Heart right ventricle (tissue), 16 donors: ENCODE results near the gene C21orf91. TPM values are rescaled to one million over a fixed set of nuclear protein-coding genes. Genes with fewer than 3 reads are reported as not detected.

ENCODE experiments used
- ATAC-seq, 8 donors: fragments of 200-7000 bp; cut with Tn5 transposase; one replicate each; pipeline ENCODE4 v1.9.1; 2020; ENCODE audit warnings: mild to moderate bottlenecking in 8 of 8, moderate library complexity in 8 of 8, moderate number of reproducible peaks in 1 of 8
- DNase-seq, 2 donors: peaks; one replicate each; pipeline ENCODE4 v3.0.0-alpha.2; 2020
- H3K27ac ChIP-seq, 10 donors: fragments of 200-600 bp; sonication (generic) in 2 of 10; one replicate each; pipeline versions ENCODE4 v1.5.0 to v1.8.0; 2020 to 2022; ENCODE audit warnings: mild to moderate bottlenecking in 3 of 10
- H3K27me3 ChIP-seq, 7 donors: fragments of 200-600 bp; one replicate each; pipeline ENCODE4 v1.8.0; 2021 to 2022; ENCODE audit warnings: mild to moderate bottlenecking in 2 of 7
- H3K36me3 ChIP-seq, 9 donors: fragments of 200-600 bp; sonication (generic) in 1 of 9; one replicate each; pipeline versions ENCODE4 v1.5.0 to v1.8.0; 2020 to 2022; ENCODE audit warnings: mild to moderate bottlenecking in 2 of 9
- H3K4me1 ChIP-seq, 9 donors: fragments of 200-600 bp; sonication (generic) in 1 of 9; one replicate each; pipeline versions ENCODE4 v1.5.0 to v1.8.0; 2020 to 2022; ENCODE audit warnings: mild to moderate bottlenecking in 4 of 9
- H3K4me3 ChIP-seq, 10 donors: fragments of 200-600 bp; sonication (generic) in 2 of 10; one replicate each; pipeline versions ENCODE4 v1.5.0 to v1.8.0; 2020 to 2022; ENCODE audit warnings: mild to moderate bottlenecking in 7 of 10, moderate library complexity in 2 of 10
- H3K9me3 ChIP-seq, 11 donors: fragments of 200-600 bp in 10 of 11; sonication (generic) in 2 of 11; one replicate each; pipeline versions ENCODE4 v1.5.0 to v1.8.0; 2013 to 2022; ENCODE audit warnings: mild to moderate bottlenecking in 2 of 11, control low read depth in 1 of 11, moderate library complexity in 1 of 11
- CTCF ChIP-seq, 9 donors: fragments of 200-600 bp; sonication (generic) in 2 of 9; IDR thresholded peaks; one replicate each; pipeline versions ENCODE4 v1.5.0 to v1.8.0; 2021 to 2022; ENCODE audit warnings: antibody characterized with exemption in 9 of 9, mild to moderate bottlenecking in 5 of 9, moderate library complexity in 1 of 9
- WGBS, 2 donors: extraction: QIAGEN DNeasy Blood & Tissue Kit; methylation state at CpG; one replicate each; pipeline ENCODE4 v1.1.7; 2013; ENCODE audit warnings: inconsistent platforms in 1 of 2; 5-methylcytosine and 5-hydroxymethylcytosine counted together
- intact Hi-C, 10 donors: fragments of 100-400 bp; cut with DNase I; formaldehyde crosslinking; loops; one replicate each; pipeline versions ENCODE4 v1.11.1 to v1.14.2; 2022
- polyA plus RNA-seq, 2 donors: library from polyadenylated mRNA; stranded (reverse); fragments of 200-250 nt; gene quantifications; one replicate each; pipeline ENCODE4 v1.2.3, GENCODE V29; 2013
- total RNA-seq, 10 donors: library from RNA; stranded (reverse); fragmentation: NEBNext Ultra II Directional in 3 of 10; extraction: Animal tissue kit (Norgen Biotek cat#: 25700) in 3 of 10; gene quantifications; one replicate each; pipeline versions ENCODE4 v1.2.1 to v1.2.4, GENCODE V29; 2021 to 2023
- donor health status: Arrhythmogenic right ventricular cardiomyopathy.
- donor health status: ischemic (EF 13 %, LVEDD 7.1; RV severe dilation, severe dysfunction).
- donor health status: healthy with polysubstance abuse.
- donor health status: DM: no; HTN: yes; CAD: no.
- donor health status: DM: no; HTN: no; CAD: no.
- donor health status: ischemic (EF 25% LVEDD 6.9; RV normal size, moderate dysfunction).
- donor health status: ischemic (EF 25% LVEDD 5.7; RV mildly dilated, moderate dysfunction).
- donor health status: healthy.
- donor health status: DM: yes; HTN: yes; CAD: no.
- donor health status: Ischemic cardiomyopathy.
- donor health status: ischemic (EF 35%, LVEDD 5.7; RV mildly dilated, moderate dysfunction).
- donor health status: nonischemic (EF 11% LVEDD 7.7; RV severe dilation, severe dysfunction).
- donor health status: DM: yes; HTN: yes; CAD: no.
- donor health status: PGD.
- donor health status: ischemic (EF 29% LVEDD 5.4; RV normal size, mild dysfunction).
- donor health status: nonischemic (EF 23%, LVEDD 6.1; RV moderate dilation, normal function).

Gene C21orf91
- total and polyA plus RNA-seq, 12 donors = 2.3 to 18.9 (median 10.6) TPM

DNA sequence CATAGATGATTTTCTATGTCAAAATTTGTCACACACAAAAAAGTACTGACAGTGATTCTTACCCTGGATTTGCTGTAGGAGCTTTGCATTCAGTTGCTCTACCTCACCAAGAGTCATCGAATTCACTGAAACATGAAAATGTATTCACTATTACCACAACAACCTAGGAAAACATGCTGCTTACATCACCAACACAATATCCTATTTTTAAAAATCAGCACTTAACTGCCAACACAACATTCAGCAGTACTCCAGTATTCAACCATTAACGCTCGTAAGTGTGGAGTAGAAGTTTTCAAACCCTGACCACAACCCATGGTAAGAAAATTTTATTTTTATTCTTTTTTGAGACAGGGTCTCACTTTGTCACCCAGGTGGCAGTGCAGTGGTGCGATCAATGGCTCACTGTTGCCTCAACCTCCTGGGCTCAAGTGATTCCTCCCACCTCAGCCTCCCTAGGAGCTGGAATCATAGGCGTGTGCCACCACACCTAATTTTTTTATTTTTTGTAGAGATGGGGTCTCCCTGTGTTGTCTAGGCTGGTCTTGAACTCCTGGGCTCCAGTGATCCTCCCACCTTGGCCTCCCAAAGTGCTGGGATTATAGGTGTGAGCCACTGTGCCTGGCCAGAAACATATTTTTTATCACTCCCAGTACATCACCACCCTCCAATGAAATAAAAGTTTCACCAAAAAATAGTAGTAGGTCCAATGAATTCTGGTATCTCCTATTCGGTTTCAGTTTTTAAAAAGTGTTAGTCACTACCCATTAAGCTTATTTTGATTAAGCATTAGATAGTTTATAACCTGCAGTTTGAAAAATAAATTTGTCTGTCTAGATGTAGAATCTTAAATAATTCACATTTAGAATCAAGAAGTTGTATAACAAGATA lies 23.8 kb downstream of the C21orf91 start:
- no peak for TF ChIP-seq CTCF (IDR thresholded peaks at IDR 0.05)
- no peaks in the 10 kb centered on the region for H3K9me3 ChIP-seq
- no peaks in the 10 kb centered on the region for H3K27me3 ChIP-seq
- WGBS, 2 donors = 90 to 91% methylated on average over 6 of the region's 6 CpGs
- intact Hi-C loops = loop anchor here in 1 of 10 donors (5.0 kb wide), 1 partner anchor 107 kb away; no protein-coding TSS in a partner anchor
- ATAC-seq (peak in 1 of 8 donors; percentile 20), DNase-seq (no peak)
- peaks cover 0 to 51% (median 9%) of the 10 kb centered on the region in 9 donors for H3K36me3 ChIP-seq
- H3K4me3 ChIP-seq = no peak overlapping the region
- H3K4me1 ChIP-seq = peaks cover 0 to 65% (median 31%) of the 10 kb centered on the region in 9 donors
- H3K27ac ChIP-seq = peak overlapping the region in 4 of 10 donors; percentile 68 to 89 (median 80)

DNA sequence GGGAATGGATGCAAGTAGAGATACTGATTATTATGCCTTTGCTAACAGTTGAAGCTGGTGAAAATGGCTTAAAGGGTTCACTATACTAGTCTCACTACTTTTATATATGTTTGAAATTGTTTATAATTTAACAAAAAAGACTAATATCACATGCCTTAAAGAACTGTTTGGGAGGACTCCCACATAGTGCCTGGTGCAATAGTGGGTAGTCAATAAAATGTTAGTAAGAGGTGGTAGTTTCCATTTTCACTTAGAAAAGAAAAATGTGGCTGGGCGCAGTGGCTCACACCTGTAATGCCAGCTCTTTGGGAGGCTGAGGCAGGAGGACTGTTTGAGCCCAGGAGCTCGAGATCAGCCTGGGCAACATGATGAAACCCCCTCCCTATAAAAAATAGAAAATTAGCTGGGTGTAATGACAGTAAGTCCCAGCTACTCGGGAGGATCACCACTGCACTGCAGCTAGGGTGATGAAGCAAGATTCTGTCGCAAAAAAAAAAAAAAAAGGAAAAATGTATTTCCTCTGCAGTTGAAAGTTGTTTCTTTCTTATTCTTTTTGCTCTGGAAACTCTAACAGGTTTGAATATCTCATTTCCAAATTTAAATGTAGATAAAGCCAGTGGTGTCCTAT lies 24.5 kb downstream of the C21orf91 start:
- Histone ChIP-seq H3K4me1 (peaks cover 0 to 63% (median 26%) of the 10 kb centered on the region in 9 donors), H3K36me3 (peaks cover 0 to 51% (median 9%) of the 10 kb centered on the region in 9 donors), H3K9me3 (no peaks in the 10 kb centered on the region), H3K4me3 (peak overlapping the region in 6 of 10 donors; percentile 33 to 52 (median 47)), H3K27ac (peak overlapping the region in 9 of 10 donors; percentile 1 to 89 (median 63)), H3K27me3 (no peaks in the 10 kb centered on the region)
- intact Hi-C loops = loop anchor here in 1 of 10 donors (5.0 kb wide), 1 partner anchor 108 kb away; no protein-coding TSS in a partner anchor
- DNase-seq = no peak
- peak in 2 of 8 donors; percentile 19 to 31 for ATAC-seq
- no peak for TF ChIP-seq CTCF (IDR thresholded peaks at IDR 0.05)
- 70 to 79% methylated on average over 4 of the region's 4 CpGs for WGBS, 2 donors

GRCh38 chr21:17793246-17794123 lies 25.7 kb downstream of the C21orf91 start:
- 75 to 77% methylated on average over 9 of the region's 9 CpGs for WGBS, 2 donors
- Histone ChIP-seq H3K27me3 (no peaks in the 10 kb centered on the region), H3K9me3 (no peaks in the 10 kb centered on the region), H3K4me3 (peak overlapping the region in 9 of 10 donors; percentile 6 to 52 (median 43)), H3K36me3 (peaks cover 0 to 51% (median 9%) of the 10 kb centered on the region in 9 donors), H3K4me1 (peaks cover 0 to 63% (median 15%) of the 10 kb centered on the region in 9 donors), H3K27ac (peak overlapping the region in 9 of 10 donors; percentile 1 to 89 (median 63))
- no peak for TF ChIP-seq CTCF (IDR thresholded peaks at IDR 0.05)
- DNase-seq = no peak
- ATAC-seq = peak in 5 of 8 donors; percentile 61 to 84 (median 70)
- intact Hi-C loops = no loop called here
